Colonic mucosa (tissue), 4 donors: Measurements from ENCODE around the gene SMPD3. TPM values are rescaled to one million over a fixed set of nuclear protein-coding genes. Genes with fewer than 3 reads are reported as not detected.
A peak's percentile ranks its signal among the peaks of the same experiment; 100 is the strongest.

Experiments
- DNase-seq: peaks from one replicate; pipeline ENCODE4 v3.0.0-alpha.2; 2020
- H3K27ac ChIP-seq: fragments of 200-600 bp; one replicate; pipeline ENCODE4 v1.8.0; 2021
- H3K27me3 ChIP-seq: fragments of 200-600 bp; one replicate; pipeline ENCODE4 v1.8.0; 2021
- H3K36me3 ChIP-seq: fragments of 200-600 bp; one replicate; pipeline ENCODE4 v1.8.0; 2021
- H3K4me1 ChIP-seq: fragments of 200-600 bp; one replicate; pipeline ENCODE4 v1.8.0; 2021; ENCODE audit warnings: mild to moderate bottlenecking
- H3K4me3 ChIP-seq: fragments of 200-600 bp; one replicate; pipeline ENCODE4 v1.8.0; 2021
- H3K9ac ChIP-seq, 2 donors: one replicate each; pipeline ENCODE4 v1.7.0; 2013; ENCODE audit warnings: control low read depth in 2 of 2, low read depth in 2 of 2, low read length in 2 of 2
- H3K9me3 ChIP-seq: fragments of 200-600 bp; one replicate; pipeline ENCODE4 v1.8.0; 2021
- intact Hi-C: fragments of 100-400 bp; cut with DNase I; formaldehyde crosslinking; loops from one replicate; pipeline ENCODE4 v1.14.1; 2022
- total RNA-seq, 2 donors: library from RNA; stranded (reverse); fragmentation: NEBNext Ultra II Directional in 1 of 2; extraction: Animal tissue kit (Norgen Biotek cat#: 25700) in 1 of 2; gene quantifications; one replicate each; pipeline ENCODE4 v1.2.1, GENCODE V29; 2021
- TF ChIP-seq, protein P1 (sequence below): fragments of 200-600 bp; IDR thresholded peaks from one replicate; pipeline ENCODE4 v1.8.0; 2022; ENCODE audit warnings: antibody characterized with exemption, mild to moderate bottlenecking
- donor health status: healthy.
- donor health status: DM: no; HTN: no; CAD: no.
- donor health status: DM: no; HTN: no; CAD: no.

Gene SMPD3
- total RNA-seq, 2 donors from 2014 or later: 71.1 to 76.5 TPM

DNA sequence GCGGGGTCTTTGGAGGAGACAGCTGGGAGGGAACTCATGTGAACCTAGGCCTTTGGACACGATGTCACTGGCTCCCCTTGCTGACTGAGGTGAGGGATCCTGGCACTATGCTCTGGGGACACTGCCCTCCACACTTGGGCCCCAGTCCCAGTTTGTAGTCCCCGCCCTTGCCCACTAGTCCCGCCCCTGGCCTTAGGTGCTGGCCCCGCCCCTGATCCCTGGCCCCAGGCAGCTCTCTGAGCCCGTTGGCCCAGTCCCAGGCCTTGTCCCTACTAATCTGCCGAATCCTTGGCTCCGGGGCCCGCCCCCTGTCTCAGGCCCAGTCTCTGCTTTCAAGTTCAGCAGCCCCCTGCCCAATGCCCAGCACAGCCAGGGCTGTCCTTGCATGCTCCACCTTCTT lies 61.0 kb downstream of the SMPD3 start:
- no peaks in the 10 kb centered on the region for H3K27me3 ChIP-seq
- H3K36me3 ChIP-seq: no peaks in the 10 kb centered on the region
- intact Hi-C loops: no loop called here
- H3K9me3 ChIP-seq: no peaks in the 10 kb centered on the region
- peak; percentile 93 for DNase-seq
- peaks cover 13% of the 10 kb centered on the region for H3K4me1 ChIP-seq
- peak overlapping the region; percentile 93 for H3K27ac ChIP-seq
- H3K9ac ChIP-seq: peak overlapping the region; percentile 53 to 66
- TF ChIP-seq, protein P1, sequence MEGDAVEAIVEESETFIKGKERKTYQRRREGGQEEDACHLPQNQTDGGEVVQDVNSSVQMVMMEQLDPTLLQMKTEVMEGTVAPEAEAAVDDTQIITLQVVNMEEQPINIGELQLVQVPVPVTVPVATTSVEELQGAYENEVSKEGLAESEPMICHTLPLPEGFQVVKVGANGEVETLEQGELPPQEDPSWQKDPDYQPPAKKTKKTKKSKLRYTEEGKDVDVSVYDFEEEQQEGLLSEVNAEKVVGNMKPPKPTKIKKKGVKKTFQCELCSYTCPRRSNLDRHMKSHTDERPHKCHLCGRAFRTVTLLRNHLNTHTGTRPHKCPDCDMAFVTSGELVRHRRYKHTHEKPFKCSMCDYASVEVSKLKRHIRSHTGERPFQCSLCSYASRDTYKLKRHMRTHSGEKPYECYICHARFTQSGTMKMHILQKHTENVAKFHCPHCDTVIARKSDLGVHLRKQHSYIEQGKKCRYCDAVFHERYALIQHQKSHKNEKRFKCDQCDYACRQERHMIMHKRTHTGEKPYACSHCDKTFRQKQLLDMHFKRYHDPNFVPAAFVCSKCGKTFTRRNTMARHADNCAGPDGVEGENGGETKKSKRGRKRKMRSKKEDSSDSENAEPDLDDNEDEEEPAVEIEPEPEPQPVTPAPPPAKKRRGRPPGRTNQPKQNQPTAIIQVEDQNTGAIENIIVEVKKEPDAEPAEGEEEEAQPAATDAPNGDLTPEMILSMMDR: no peak
- H3K4me3 ChIP-seq: no peak overlapping the region

DNA sequence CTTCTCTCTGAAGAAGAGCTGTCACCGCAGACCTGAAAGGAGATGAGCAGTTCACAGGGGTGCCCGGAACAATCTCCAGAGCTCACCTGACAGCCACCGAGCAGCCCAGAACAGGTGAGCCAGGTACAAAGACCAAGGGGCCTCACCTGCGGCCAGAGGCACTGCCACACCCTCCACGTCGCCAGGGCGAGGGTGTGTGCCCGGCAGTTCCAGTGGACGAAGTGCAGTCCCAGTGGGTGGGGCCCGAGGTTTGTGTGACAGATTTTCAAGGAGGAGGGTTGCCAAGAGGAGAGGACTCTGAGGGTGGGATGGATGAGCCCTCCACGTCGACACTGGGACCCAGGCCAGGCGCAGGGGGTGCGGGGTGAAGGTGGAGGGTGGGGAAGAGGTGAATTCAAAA lies 61.7 kb downstream of the SMPD3 start:
- intact Hi-C loops: no loop called here
- Histone ChIP-seq H3K4me1 (peaks cover 13% of the 10 kb centered on the region), H3K4me3 (peak overlapping the region; percentile 30)

DNA sequence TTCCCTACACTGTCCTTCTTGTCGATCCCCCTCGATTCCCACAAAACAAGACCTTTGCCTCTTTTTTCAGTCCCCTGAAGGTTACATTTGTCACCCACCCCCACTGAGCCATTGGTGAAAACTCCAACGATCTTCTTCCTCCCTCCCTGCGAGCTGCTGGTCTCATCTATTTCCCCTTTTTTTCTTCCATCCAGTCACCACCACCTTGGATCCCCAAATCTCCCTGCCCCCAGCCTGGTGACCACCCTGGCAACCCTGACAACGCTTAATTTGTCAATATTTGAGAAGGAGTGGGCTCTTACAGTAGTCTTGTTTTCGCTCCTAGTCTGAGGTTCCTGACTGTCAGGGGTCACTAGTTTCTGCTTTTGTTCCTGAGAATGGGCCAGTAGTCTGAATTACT lies 62.9 kb downstream of the SMPD3 start:
- H3K4me1 ChIP-seq: peaks cover 13% of the 10 kb centered on the region
- no peak for DNase-seq
- H3K9ac ChIP-seq: peak overlapping the region in 1 of 2 donors; percentile 32
- no peaks in the 10 kb centered on the region for H3K9me3 ChIP-seq
- H3K36me3 ChIP-seq: no peaks in the 10 kb centered on the region
- intact Hi-C loops: no loop called here
- H3K27me3 ChIP-seq: no peaks in the 10 kb centered on the region
- no peak overlapping the region for H3K27ac ChIP-seq
- H3K4me3 ChIP-seq: peak overlapping the region; percentile 30
- TF ChIP-seq, protein P1: no peak

More for the DNA sequence above, 61.7 kb downstream of the SMPD3 start:
- Histone ChIP-seq H3K9ac (peak overlapping the region in 1 of 2 donors; percentile 66), H3K9me3 (no peaks in the 10 kb centered on the region), H3K27ac (peak overlapping the region; percentile 93), H3K27me3 (no peaks in the 10 kb centered on the region), H3K36me3 (no peaks in the 10 kb centered on the region)
- TF ChIP-seq, protein P1: no peak
- DNase-seq: peak; percentile 95

DNA sequence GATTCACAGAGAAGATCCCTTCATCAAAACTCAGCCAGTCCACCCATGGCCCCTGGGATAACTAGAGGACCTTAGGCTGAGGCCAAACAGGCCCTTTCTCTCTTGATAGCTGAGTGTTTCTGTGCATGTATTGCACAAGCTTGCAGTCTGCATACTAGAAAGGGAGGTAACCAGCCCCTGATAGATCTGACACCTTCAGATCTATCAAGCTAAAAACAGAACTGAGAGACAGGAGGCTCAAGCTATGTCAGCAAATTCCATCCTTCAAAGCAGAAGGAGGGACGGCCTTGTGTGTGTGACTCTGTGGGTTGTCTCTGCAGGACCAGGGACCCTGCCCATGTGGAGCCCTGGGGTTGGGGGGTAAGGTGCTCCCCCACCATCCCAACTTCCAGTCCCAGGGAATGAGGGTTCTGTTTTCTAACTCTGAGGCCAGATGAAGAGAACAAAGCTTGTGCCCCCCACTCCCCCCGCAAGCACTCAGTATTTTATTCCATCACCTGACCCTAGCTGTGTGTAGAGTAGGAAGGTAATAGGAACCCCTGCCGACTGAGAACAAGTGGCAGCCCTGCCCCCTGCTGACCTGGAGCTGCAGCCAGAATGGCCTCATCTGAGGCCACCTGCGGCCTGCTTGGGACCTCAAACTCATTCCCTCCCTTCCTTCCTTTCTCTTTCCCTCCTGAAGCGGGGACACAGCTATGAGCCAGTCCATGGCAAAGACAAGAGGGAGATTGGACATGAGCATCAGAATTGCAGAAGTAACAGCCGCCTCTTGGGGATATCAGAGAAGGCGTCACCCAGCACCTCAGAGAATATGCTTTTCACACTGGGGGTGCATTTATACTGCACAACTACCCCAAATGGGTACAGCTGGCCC lies 63.8 kb downstream of the SMPD3 start:
- H3K4me3 ChIP-seq: no peak overlapping the region
- no peak overlapping the region for H3K27ac ChIP-seq
- H3K9me3 ChIP-seq: no peaks in the 10 kb centered on the region
- no peaks in the 10 kb centered on the region for H3K36me3 ChIP-seq
- TF ChIP-seq, protein P1: no peak
- H3K9ac ChIP-seq: peak overlapping the region in 1 of 2 donors; percentile 57
- DNase-seq: no peak
- intact Hi-C loops: no loop called here
- H3K4me1 ChIP-seq: peaks cover 13% of the 10 kb centered on the region
- H3K27me3 ChIP-seq: no peaks in the 10 kb centered on the region

GRCh38 chr16:68383858-68384257 lies 64.5 kb downstream of the SMPD3 start:
- Histone ChIP-seq H3K27me3 (no peaks in the 10 kb centered on the region), H3K9ac (peak overlapping the region in 1 of 2 donors; percentile 57), H3K9me3 (no peaks in the 10 kb centered on the region), H3K4me3 (no peak overlapping the region), H3K27ac (no peak overlapping the region), H3K4me1 (peaks cover 13% of the 10 kb centered on the region), H3K36me3 (no peaks in the 10 kb centered on the region)
- DNase-seq: no peak
- intact Hi-C loops: no loop called here
- TF ChIP-seq, protein P1: no peak
